ENCODE data around the gene TSPAN14. TPM values are rescaled to one million over a fixed set of nuclear protein-coding genes. Genes with fewer than 3 reads are reported as not detected.

The TSPAN14 gene
- total RNA-seq, 1 experiment from 2014 or later: 116 TPM

- peaks cover 11% of the 10 kb centered on the region for H3K4me1 Mint-ChIP-seq (ENCODE audit: low read depth, unreplicated experiment)
- H3K9me3 Mint-ChIP-seq (ENCODE audit: low read depth, unreplicated experiment): no peaks in the 10 kb centered on the region
- CTCF ChIA-PET: no interaction called here
- peaks cover 71% of the 10 kb centered on the region for H3K36me3 Mint-ChIP-seq (ENCODE audit: insufficient read depth, unreplicated experiment)
- no peak for TF ChIP-seq CTCF (IDR thresholded peaks at IDR 0.05; ENCODE audit: unreplicated experiment)
- BruUV-seq (replicated peaks): no TSS peak
- peak overlapping the region; percentile 43 for H3K27ac Mint-ChIP-seq (ENCODE audit: unreplicated experiment)
- no peak overlapping the region for H3K4me3 Mint-ChIP-seq (ENCODE audit: low read depth, unreplicated experiment)
- no peak for DNase-seq
- H3K27me3 Mint-ChIP-seq (ENCODE audit: unreplicated experiment): no peaks in the 10 kb centered on the region
- intact Hi-C loops (cut with micrococcal nuclease; ENCODE audit: unreplicated experiment): no loop called here
Measured at GRCh38 chr10:80516506-80517075, 62.5 kb downstream of the TSPAN14 start.

GRCh38 chr10:80517416-80518142 lies 63.5 kb downstream of the TSPAN14 start:
- CTCF ChIA-PET: no interaction called here
- H3K36me3 Mint-ChIP-seq (ENCODE audit: insufficient read depth, unreplicated experiment): peaks cover 68% of the 10 kb centered on the region

GRCh38 chr10:80518143-80518806 lies 64.2 kb downstream of the TSPAN14 start:
- Mint-ChIP-seq H3K4me1 (ENCODE audit: low read depth, unreplicated experiment) (no peaks in the 10 kb centered on the region), H3K4me3 (ENCODE audit: low read depth, unreplicated experiment) (no peak overlapping the region), H3K27me3 (ENCODE audit: unreplicated experiment) (no peaks in the 10 kb centered on the region), H3K9me3 (ENCODE audit: low read depth, unreplicated experiment) (no peaks in the 10 kb centered on the region), H3K27ac (ENCODE audit: unreplicated experiment) (no peak overlapping the region), H3K36me3 (ENCODE audit: insufficient read depth, unreplicated experiment) (peaks cover 67% of the 10 kb centered on the region)
- CTCF ChIA-PET: interaction anchor here (0.7 kb wide), 1 partner anchor 60 kb away, joined by 3 read pairs; no protein-coding TSS in a partner anchor
- intact Hi-C loops (cut with micrococcal nuclease; ENCODE audit: unreplicated experiment): no loop called here
- no TSS peak for BruUV-seq (replicated peaks)
- DNase-seq: no peak
- TF ChIP-seq CTCF (IDR thresholded peaks at IDR 0.05; ENCODE audit: unreplicated experiment): no peak

More at GRCh38 chr10:80517416-80518142, 63.5 kb downstream of the TSPAN14 start:
- Mint-ChIP-seq H3K9me3 (ENCODE audit: low read depth, unreplicated experiment) (no peaks in the 10 kb centered on the region), H3K4me3 (ENCODE audit: low read depth, unreplicated experiment) (no peak overlapping the region), H3K27ac (ENCODE audit: unreplicated experiment) (peak overlapping the region; percentile 43), H3K4me1 (ENCODE audit: low read depth, unreplicated experiment) (peaks cover 1% of the 10 kb centered on the region), H3K27me3 (ENCODE audit: unreplicated experiment) (no peaks in the 10 kb centered on the region)
- TF ChIP-seq CTCF (IDR thresholded peaks at IDR 0.05; ENCODE audit: unreplicated experiment): no peak
- no TSS peak for BruUV-seq (replicated peaks)
- no peak for DNase-seq
- intact Hi-C loops (cut with micrococcal nuclease; ENCODE audit: unreplicated experiment): no loop called here

GRCh38 chr10:80518807-80519360 lies 64.8 kb downstream of the TSPAN14 start:
- TSS peak; percentile 19 for BruUV-seq (replicated peaks)
- intact Hi-C loops (cut with micrococcal nuclease; ENCODE audit: unreplicated experiment): no loop called here
- H3K9me3 Mint-ChIP-seq (ENCODE audit: low read depth, unreplicated experiment): no peaks in the 10 kb centered on the region
- DNase-seq: no peak
- no peak overlapping the region for H3K27ac Mint-ChIP-seq (ENCODE audit: unreplicated experiment)
- no peak for TF ChIP-seq CTCF (IDR thresholded peaks at IDR 0.05; ENCODE audit: unreplicated experiment)
- peaks cover 71% of the 10 kb centered on the region for H3K36me3 Mint-ChIP-seq (ENCODE audit: insufficient read depth, unreplicated experiment)
- CTCF ChIA-PET: interaction anchor here (0.7 kb wide), 1 partner anchor 61 kb away, joined by 3 read pairs; no protein-coding TSS in a partner anchor
- no peaks in the 10 kb centered on the region for H3K4me1 Mint-ChIP-seq (ENCODE audit: low read depth, unreplicated experiment)
- H3K27me3 Mint-ChIP-seq (ENCODE audit: unreplicated experiment): no peaks in the 10 kb centered on the region
- H3K4me3 Mint-ChIP-seq (ENCODE audit: low read depth, unreplicated experiment): no peak overlapping the region
